HG03064 (cell line): ENCODE data around the gene TMBIM1.

Experiments used
- ATAC-seq: cut with Tn5 transposase; IDR thresholded peaks from one replicate; pipeline ENCODE4 v1.9.1; 2021; ENCODE audit warnings: low read depth; ENCODE audit not compliant: unreplicated experiment

TMBIM1 gene

DNA sequence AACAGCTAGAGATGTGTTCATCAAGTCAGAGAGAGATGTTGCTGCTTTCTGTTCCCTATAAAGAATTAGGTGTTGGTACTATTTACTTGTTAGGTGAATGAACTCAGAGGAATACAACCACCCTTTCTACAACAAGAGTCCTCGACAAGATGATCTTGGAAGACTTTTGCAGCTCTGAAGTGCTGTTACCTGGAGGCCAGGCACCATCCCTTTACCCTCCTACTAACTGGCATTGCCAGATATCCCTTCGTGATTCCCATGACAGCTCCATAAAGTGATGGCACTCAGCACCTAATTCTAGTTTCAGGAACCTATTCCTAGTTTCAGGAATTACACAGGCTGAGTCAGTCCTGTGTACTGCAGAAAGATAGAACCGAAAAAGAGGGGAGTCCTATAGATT lies 65.4 kb downstream of the TMBIM1 start:
- ATAC-seq = no peak
